OCI-LY7 (cell line): ENCODE data around the gene MED25. TPM values are rescaled to one million over a fixed set of nuclear protein-coding genes. Genes with fewer than 3 reads are reported as not detected.

Experiments used
- BruUV-seq: library from RNA; stranded (reverse); fragments of 400-500 nt; replicated peaks from 2 replicates; lab custom pipeline; 2021; lab: Mats Ljungman, UMichigan
- CTCF ChIA-PET: fragments of 300-600 bp; sonication (Branson Sonifier 250); formaldehyde crosslinking; loops from one replicate; lab custom pipeline; 2022; ENCODE audit warnings: antibody characterized with exemption; ENCODE audit not compliant: unreplicated experiment; lab: Charles Lee
- POLR2A ChIA-PET: fragments of 300-600 bp; sonication (Branson Sonifier 250); formaldehyde crosslinking; loops from one replicate; lab custom pipeline; 2022; ENCODE audit warnings: antibody characterized with exemption; lab: Charles Lee
- DNase-seq: peaks from one replicate; pipeline ENCODE4 v3.0.0-alpha.2; 2015; ENCODE audit warnings: low spot score
- H2AFZ ChIP-seq: fragments of 200-600 bp; sonication (generic), shearing (Covaris generic); 2 replicates; pipeline ENCODE4 v1.6.1; 2014; ENCODE audit warnings: mild to moderate bottlenecking, antibody characterized with exemption, low read length, moderate library complexity
- H3K27ac ChIP-seq: fragments of 200-600 bp; sonication (generic); 2 replicates; pipeline ENCODE4 v1.5.1; 2014; ENCODE audit warnings: mixed run types, low read depth, mild to moderate bottlenecking, moderate library complexity, low read length, inconsistent platforms; ENCODE audit not compliant: poor library complexity, severe bottlenecking
- H3K36me3 ChIP-seq: fragments of 200-600 bp; sonication (generic); 2 replicates; pipeline ENCODE4 v1.6.1; 2014; ENCODE audit warnings: mild to moderate bottlenecking, antibody characterized with exemption, low read length, moderate library complexity, mixed read lengths; ENCODE audit not compliant: insufficient read depth
- H3K4me1 ChIP-seq: fragments of 200-600 bp; sonication (generic); 2 replicates; pipeline ENCODE4 v1.5.1; 2014; ENCODE audit warnings: mild to moderate bottlenecking, low read length; ENCODE audit not compliant: insufficient read depth, poor library complexity, severe bottlenecking
- H3K4me2 ChIP-seq: fragments of 200-600 bp; sonication (generic); 2 replicates; pipeline ENCODE4 v1.6.1; 2014; ENCODE audit warnings: mild to moderate bottlenecking, low read length
- H3K4me3 ChIP-seq: fragments of 200-600 bp; sonication (generic); 2 replicates; pipeline ENCODE4 v1.5.1; 2014; ENCODE audit warnings: mild to moderate bottlenecking, low read depth, low read length; ENCODE audit not compliant: poor library complexity, severe bottlenecking
- H3K79me2 ChIP-seq: fragments of 200-600 bp; sonication (generic); 2 replicates; pipeline ENCODE4 v1.6.1; 2016; ENCODE audit warnings: low read depth, mild to moderate bottlenecking, low read length, moderate library complexity, mixed read lengths; ENCODE audit not compliant: insufficient read depth
- H3K9me2 ChIP-seq: fragments of 200-600 bp; sonication (generic); 2 replicates; pipeline ENCODE4 v1.6.1; 2016; ENCODE audit warnings: mild to moderate bottlenecking, low read length, mixed read lengths; ENCODE audit not compliant: insufficient read depth
- H3K9me3 ChIP-seq: fragments of 200-600 bp; sonication (generic); 2 replicates; pipeline ENCODE4 v1.6.1; 2014; ENCODE audit warnings: mild to moderate bottlenecking, mixed run types, low read length, mixed read lengths
- H4K20me1 ChIP-seq: fragments of 200-600 bp; sonication (generic); 2 replicates; pipeline ENCODE4 v1.6.1; 2014; ENCODE audit warnings: mild to moderate bottlenecking, antibody characterized with exemption, low read length, moderate library complexity, mixed read lengths; ENCODE audit not compliant: insufficient read depth
- CTCF ChIP-seq: fragments of 200-600 bp; sonication (generic); conservative IDR thresholded peaks from 2 replicates; pipeline ENCODE4 v1.5.1; 2014; ENCODE audit warnings: mild to moderate bottlenecking, antibody characterized with exemption, low read length, moderate library complexity, mixed read lengths
- EZH2phosphoT487 ChIP-seq: fragments of 200-600 bp; sonication (generic); IDR thresholded peaks from 2 replicates; pipeline ENCODE4 v1.6.1; 2018; ENCODE audit warnings: low read depth, borderline replicate concordance, mild to moderate bottlenecking, mixed run types, antibody characterized with exemption, low read length, moderate library complexity, mixed read lengths
- intact Hi-C: fragments of 100-400 bp; cut with micrococcal nuclease; formaldehyde crosslinking; loops from one replicate; pipeline ENCODE4 v1.10.0; 2022; ENCODE audit not compliant: unreplicated experiment
- total RNA-seq, 2 experiments: library from RNA; depleted of rRNA in 1 of 2; stranded (reverse); fragments of >200 nt in 1 of 2; shearing (Covaris generic) in 1 of 2; gene quantifications; 2 replicates each; pipeline ENCODE4 v1.2.3, GENCODE V29; 2014 to 2022

MED25 gene
- total RNA-seq, 2 experiments from 2014 or later = 85.1 to 111 TPM

- Histone ChIP-seq H3K79me2 (no peaks in the 10 kb centered on the region), H3K4me1 (peaks cover 16% of the 10 kb centered on the region), H2AFZ (no peak overlapping the region), H3K9me3 (no peaks in the 10 kb centered on the region), H3K27ac (no peak overlapping the region), H3K9me2 (no peaks in the 10 kb centered on the region), H3K36me3 (peaks cover 26% of the 10 kb centered on the region), H3K4me2 (no peak overlapping the region), H4K20me1 (no peaks in the 10 kb centered on the region), H3K4me3 (no peak overlapping the region)
- intact Hi-C loops = no loop called here
- ChIA-PET POLR2A (no interaction called here), CTCF (no interaction called here)
- no TSS peak for BruUV-seq
- TF ChIP-seq CTCF (no peak), EZH2phosphoT487 (no peak)
- DNase-seq = no peak
Observed at GRCh38 chr19:49882643-49883042, 64.6 kb downstream of the MED25 start.

- intact Hi-C loops = no loop called here
- POLR2A ChIA-PET = no interaction called here
- no peaks in the 10 kb centered on the region for H3K9me3 ChIP-seq
- H3K4me1 ChIP-seq = peaks cover 15% of the 10 kb centered on the region
- TF ChIP-seq EZH2phosphoT487 = no peak
- no peak for TF ChIP-seq CTCF
- CTCF ChIA-PET = no interaction called here
- H4K20me1 ChIP-seq = no peaks in the 10 kb centered on the region
- BruUV-seq = no TSS peak
- no peak overlapping the region for H3K4me3 ChIP-seq
- H3K27ac ChIP-seq = no peak overlapping the region
- DNase-seq = no peak
- H3K79me2 ChIP-seq = no peaks in the 10 kb centered on the region
- H3K4me2 ChIP-seq = no peak overlapping the region
- peaks cover 26% of the 10 kb centered on the region for H3K36me3 ChIP-seq
- no peaks in the 10 kb centered on the region for H3K9me2 ChIP-seq
- H2AFZ ChIP-seq = no peak overlapping the region
Observed at GRCh38 chr19:49883094-49883493, 65.0 kb downstream of the MED25 start.

GRCh38 chr19:49884109-49884508 lies 66.0 kb downstream of the MED25 start:
- Histone ChIP-seq H3K9me2 (no peaks in the 10 kb centered on the region), H3K4me3 (no peak overlapping the region), H3K36me3 (peaks cover 26% of the 10 kb centered on the region), H3K9me3 (no peaks in the 10 kb centered on the region), H2AFZ (no peak overlapping the region), H4K20me1 (no peaks in the 10 kb centered on the region), H3K27ac (no peak overlapping the region), H3K4me2 (no peak overlapping the region), H3K4me1 (peaks cover 5% of the 10 kb centered on the region), H3K79me2 (no peaks in the 10 kb centered on the region)
- no TSS peak for BruUV-seq
- DNase-seq = no peak
- ChIA-PET POLR2A (no interaction called here), CTCF (no interaction called here)
- TF ChIP-seq CTCF = no peak
- no peak for TF ChIP-seq EZH2phosphoT487
- intact Hi-C loops = no loop called here
